Measurements from ENCODE around the gene CCDC78.

DNA sequence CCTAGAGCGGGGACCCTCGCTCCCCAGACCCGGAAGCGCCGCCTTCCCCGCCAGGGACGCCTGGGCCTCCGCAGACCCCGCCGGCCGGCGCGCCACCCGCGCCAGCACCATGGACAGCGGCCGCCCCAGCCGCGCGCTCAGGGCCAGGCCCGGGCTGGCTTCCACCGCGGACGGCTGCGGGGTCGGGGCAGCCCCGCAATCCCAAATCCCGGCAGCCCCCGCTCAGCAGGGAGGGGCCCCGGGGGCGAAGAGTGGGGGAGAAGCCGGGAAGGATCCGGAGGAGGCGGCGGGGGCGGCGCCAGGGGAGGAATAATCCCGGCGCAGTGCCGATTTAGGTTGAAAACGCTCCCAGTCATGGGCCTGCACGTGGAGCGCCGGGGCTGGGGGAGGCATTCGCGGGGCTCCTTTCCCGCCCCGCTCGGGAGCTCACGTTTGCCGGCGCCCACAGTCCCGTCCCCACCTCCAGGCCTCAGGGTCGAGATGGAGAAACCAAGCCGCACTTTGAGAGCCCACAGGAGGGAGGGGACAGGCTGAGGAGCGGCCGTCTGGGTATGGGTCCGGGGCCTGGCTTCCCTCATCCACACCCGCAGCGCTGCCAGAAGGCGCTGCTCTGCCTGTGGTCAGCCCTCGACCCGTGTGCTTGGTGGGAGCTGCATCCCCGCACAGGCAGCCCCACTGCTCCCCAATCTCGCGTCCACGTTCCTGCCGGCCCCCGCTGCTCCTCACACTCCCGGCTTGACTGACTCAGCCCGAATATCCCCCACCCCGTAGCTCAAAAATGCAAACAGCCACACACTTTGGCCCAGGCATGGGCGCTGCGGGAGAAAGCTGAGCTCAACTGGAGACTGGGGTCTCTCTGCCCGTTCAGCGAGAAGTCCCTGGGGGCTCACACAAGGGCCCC lies 25.3 kb downstream of the CCDC78 start:
- TF ChIP-seq TAF1 (IDR thresholded peaks at IDR 0.05; ENCODE audit: borderline replicate concordance, low read depth, low read length) (no peak), POLR2A (IDR thresholded peaks at IDR 0.05; ENCODE audit: low read depth, low read length) (no peak), POLR2AphosphoS5 (IDR thresholded peaks at IDR 0.05; ENCODE audit: low read depth, low read length) (no peak)
